ENCODE data around the gene PRSS8. TPM values are rescaled to one million over a fixed set of nuclear protein-coding genes. Genes with fewer than 3 reads are reported as not detected.
"Not testable (repeated sequence)": the region's sequence is repeated elsewhere in the genome, so short reads cannot be mapped to it uniquely, and the experiment has no call there.

Gene PRSS8
- total RNA-seq, 1 donor from 2014 or later: not detected

GRCh38 chr16:31105677-31106213, 29.8 kb downstream of the PRSS8 start:
- TF ChIP-seq CTCF (IDR thresholded peaks at IDR 0.05; ENCODE audit: partially characterized antibody, unreplicated experiment): peak; percentile 72
- Mint-ChIP-seq H3K4me3 (ENCODE audit: unreplicated experiment) (no peak overlapping the region), H3K9me3 (ENCODE audit: unreplicated experiment) (peaks cover 17% of the 10 kb centered on the region), H3K4me1 (ENCODE audit: low read depth, unreplicated experiment) (peaks cover 11% of the 10 kb centered on the region), H3K36me3 (ENCODE audit: unreplicated experiment) (no peaks in the 10 kb centered on the region), H3K27me3 (ENCODE audit: unreplicated experiment) (peaks cover 8% of the 10 kb centered on the region), H3K27ac (ENCODE audit: unreplicated experiment) (no peak overlapping the region)
- peak; percentile 78 for DNase-seq

- not testable (repeated sequence) for H3K36me3 Mint-ChIP-seq (ENCODE audit: unreplicated experiment); H3K27ac Mint-ChIP-seq (ENCODE audit: unreplicated experiment); H3K27me3 Mint-ChIP-seq (ENCODE audit: unreplicated experiment); DNase-seq; H3K4me3 Mint-ChIP-seq (ENCODE audit: unreplicated experiment); H3K9me3 Mint-ChIP-seq (ENCODE audit: unreplicated experiment); H3K4me1 Mint-ChIP-seq (ENCODE audit: low read depth, unreplicated experiment)
Observed at GRCh38 chr16:31100876-31101641, 34.5 kb downstream of the PRSS8 start.

GRCh38 chr16:31099860-31100638, 35.5 kb downstream of the PRSS8 start:
- H3K27ac Mint-ChIP-seq (ENCODE audit: unreplicated experiment): no peak overlapping the region
- no peaks in the 10 kb centered on the region for H3K36me3 Mint-ChIP-seq (ENCODE audit: unreplicated experiment)
- H3K9me3 Mint-ChIP-seq (ENCODE audit: unreplicated experiment): peaks cover 9% of the 10 kb centered on the region
- no peak overlapping the region for H3K4me3 Mint-ChIP-seq (ENCODE audit: unreplicated experiment)
- DNase-seq: no peak
- no peaks in the 10 kb centered on the region for H3K4me1 Mint-ChIP-seq (ENCODE audit: low read depth, unreplicated experiment)
- TF ChIP-seq CTCF (IDR thresholded peaks at IDR 0.05; ENCODE audit: partially characterized antibody, unreplicated experiment): no peak
- peaks cover 3% of the 10 kb centered on the region for H3K27me3 Mint-ChIP-seq (ENCODE audit: unreplicated experiment)

- peaks cover 9% of the 10 kb centered on the region for H3K9me3 Mint-ChIP-seq (ENCODE audit: unreplicated experiment)
- peak; percentile 90 for DNase-seq
- H3K4me3 Mint-ChIP-seq (ENCODE audit: unreplicated experiment): peak within 1 kb of the TSS; percentile 99
- H3K4me1 Mint-ChIP-seq (ENCODE audit: low read depth, unreplicated experiment): peaks cover 4% of the 10 kb centered on the region
- H3K27me3 Mint-ChIP-seq (ENCODE audit: unreplicated experiment): peaks cover 13% of the 10 kb centered on the region
- peak within 1 kb of the TSS; percentile 94 for H3K27ac Mint-ChIP-seq (ENCODE audit: unreplicated experiment)
- no peak for TF ChIP-seq CTCF (IDR thresholded peaks at IDR 0.05; ENCODE audit: partially characterized antibody, unreplicated experiment)
- H3K36me3 Mint-ChIP-seq (ENCODE audit: unreplicated experiment): no peaks in the 10 kb centered on the region
Observed at GRCh38 chr16:31094424-31095120, 41.0 kb downstream of the PRSS8 start, which contains the start of gene VKORC1. VKORC1 (minus strand) TSS chr16:31094797; CDS start chr16:31094729, 68 bp downstream.

DNA sequence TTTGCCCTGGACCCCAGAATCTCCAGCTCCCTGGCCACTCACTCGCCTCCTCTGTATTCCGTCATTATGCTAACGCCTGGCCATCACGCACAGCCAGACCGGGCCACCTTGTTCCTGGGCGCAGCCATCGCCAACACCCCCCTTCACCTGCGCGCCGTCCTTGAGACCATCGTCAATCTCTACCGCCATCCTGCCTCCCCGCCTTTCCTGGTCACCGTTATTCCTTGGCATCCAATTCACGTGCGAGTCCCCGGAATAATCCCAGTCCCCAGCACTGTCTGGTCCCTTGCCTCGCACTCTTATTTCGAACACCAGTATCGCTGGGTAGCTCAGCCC, 41.5 kb downstream of the PRSS8 start:
- no peaks in the 10 kb centered on the region for H3K36me3 Mint-ChIP-seq (ENCODE audit: unreplicated experiment)
- H3K9me3 Mint-ChIP-seq (ENCODE audit: unreplicated experiment): peaks cover 9% of the 10 kb centered on the region
- no peak for TF ChIP-seq CTCF (IDR thresholded peaks at IDR 0.05; ENCODE audit: partially characterized antibody, unreplicated experiment)
- no peak for DNase-seq
- peak overlapping the region; percentile 94 for H3K27ac Mint-ChIP-seq (ENCODE audit: unreplicated experiment)
- peaks cover 13% of the 10 kb centered on the region for H3K27me3 Mint-ChIP-seq (ENCODE audit: unreplicated experiment)
- peaks cover 4% of the 10 kb centered on the region for H3K4me1 Mint-ChIP-seq (ENCODE audit: low read depth, unreplicated experiment)
- peak overlapping the region; percentile 99 for H3K4me3 Mint-ChIP-seq (ENCODE audit: unreplicated experiment)

All from glutamatergic neuron (in vitro differentiated cells).